SH-SY5Y (cell line): ENCODE data around the gene SLC18B1.

Experiments used
- GATA2 ChIP-seq: IDR thresholded peaks from 2 replicates; pipeline ENCODE4 v1.6.1; 2011; ENCODE audit warnings: mild to moderate bottlenecking, low read depth, low read length
- GATA3 ChIP-seq: IDR thresholded peaks from 2 replicates; pipeline ENCODE4 v1.6.1; 2011; ENCODE audit warnings: low read depth, mild to moderate bottlenecking, low read length, moderate library complexity

- no peak for TF ChIP-seq GATA2
- no peak for TF ChIP-seq GATA3
Observed at GRCh38 chr6:132736239-132736638, 62.2 kb downstream of the SLC18B1 start.
